ENCODE results near the gene ADSL. TPM values are rescaled to one million over a fixed set of nuclear protein-coding genes. Genes with fewer than 3 reads are reported as not detected.
A peak's percentile ranks its signal among the peaks of the same experiment; 100 is the strongest.

The ADSL gene
- polyA plus RNA-seq, 1 of the 3 experiments (the other 2 are of a cell fraction) = 79.7 TPM

GRCh38 chr22:40361100-40361499, 14.8 kb downstream of the ADSL start:
- Histone ChIP-seq H3F3A (replicated peaks; ENCODE audit: insufficient read depth) (no peaks in the 10 kb centered on the region), H3K36me3 (replicated peaks in 1 of 2; ENCODE audit: control insufficient read depth in 1 of 2, insufficient read depth in 2 of 2, low read length in 1 of 2) (peaks cover 21 to 53% of the 10 kb centered on the region in 2 experiments), H3K79me2 (ENCODE audit: insufficient read depth) (no peaks in the 10 kb centered on the region), H3K9ac (no peak overlapping the region), H2AFZ (ENCODE audit: low read depth) (no peak overlapping the region), H3K27ac (ENCODE audit: low read depth in 2 of 2, low read length in 1 of 2) (no peak overlapping the region), H3K4me1 (ENCODE audit: control insufficient read depth in 1 of 2, insufficient read depth in 2 of 2, low read depth in 1 of 2, low read length in 1 of 2) (no peaks in the 10 kb centered on the region), H3K9me2 (no peaks in the 10 kb centered on the region), H4K20me1 (ENCODE audit: insufficient read depth) (no peaks in the 10 kb centered on the region), H3K9me3 (no peaks in the 10 kb centered on the region), H3K27me3 (ENCODE audit: insufficient read depth) (no peaks in the 10 kb centered on the region), H3K4me2 (no peak overlapping the region), H3K4me3 (ENCODE audit: low read depth in 2 of 2, low read length in 1 of 2) (no peak overlapping the region)
- 100% methylated on average over 3 of the region's 5 CpGs for WGBS (ENCODE audit: low lambda C conversion rate)
- ChIA-PET POLR2A (no interaction called here), CTCF (interaction anchor here (2.4 kb wide), 1 partner anchor 13 kb away, joined by 6 read pairs; no protein-coding TSS in a partner anchor)
- TF ChIP-seq MXI1 (IDR thresholded peaks at IDR 0.05; ENCODE audit: low read depth, low read length) = no peak
- no peak for TF ChIP-seq SIN3A (IDR thresholded peaks at IDR 0.05; ENCODE audit: borderline replicate concordance, low read depth, low read length)
- no peak for TF ChIP-seq RFX5 (IDR thresholded peaks at IDR 0.05; ENCODE audit: low read length)
- TF ChIP-seq FOXJ3 (CRISPR knock-in tag; IDR thresholded peaks at IDR 0.05) = no peak
- no peak for TF ChIP-seq NFIC (IDR thresholded peaks at IDR 0.05; ENCODE audit: borderline replicate concordance)
- TF ChIP-seq REST (IDR thresholded peaks at IDR 0.05; ENCODE audit: low read depth, low read length) = no peak
- no peak for TF ChIP-seq YY1 (IDR thresholded peaks at IDR 0.05; ENCODE audit: low read depth)
- no peak for DNase-seq

- no peaks in the 10 kb centered on the region for H4K20me1 ChIP-seq (ENCODE audit: insufficient read depth)
- H3K79me2 ChIP-seq (ENCODE audit: insufficient read depth) = no peaks in the 10 kb centered on the region
- no peak for DNase-seq
- 79% methylated on average over 3 of the region's 3 CpGs for WGBS (ENCODE audit: low lambda C conversion rate)
- no peaks in the 10 kb centered on the region for H3K4me1 ChIP-seq (ENCODE audit: control insufficient read depth in 1 of 2, insufficient read depth in 2 of 2, low read depth in 1 of 2, low read length in 1 of 2)
- H3K9me3 ChIP-seq = no peaks in the 10 kb centered on the region
- H3F3A ChIP-seq (replicated peaks; ENCODE audit: insufficient read depth) = no peaks in the 10 kb centered on the region
- H3K27ac ChIP-seq (ENCODE audit: low read depth in 2 of 2, low read length in 1 of 2) = peak overlapping the region in 1 of 2 experiments; percentile 71; a peak in 2 of 4 replicates
- H3K9ac ChIP-seq = no peak overlapping the region
- no peak for TF ChIP-seq IRF3 (IDR thresholded peaks at IDR 0.05; ENCODE audit: low read depth, low read length)
- no peak for TF ChIP-seq FOXJ3 (CRISPR knock-in tag; IDR thresholded peaks at IDR 0.05)
- TF ChIP-seq CTCF (IDR thresholded peaks at IDR 0.05) = no peak
- TF ChIP-seq NRF1 (IDR thresholded peaks at IDR 0.05; ENCODE audit: low read depth, low read length) = no peak
- no peak for TF ChIP-seq USF2 (IDR thresholded peaks at IDR 0.05; ENCODE audit: borderline replicate concordance, low read depth, low read length)
- no peak for TF ChIP-seq RAD21 (IDR thresholded peaks at IDR 0.05; ENCODE audit: low read length)
- TF ChIP-seq NFIC (IDR thresholded peaks at IDR 0.05; ENCODE audit: borderline replicate concordance) = no peak
- no peak for TF ChIP-seq FOXM1 (IDR thresholded peaks at IDR 0.05; ENCODE audit: low read depth)
- no peak for TF ChIP-seq RCOR1 (IDR thresholded peaks at IDR 0.05; ENCODE audit: low read length)
- no peak for TF ChIP-seq TCF12 (IDR thresholded peaks at IDR 0.05)
- no peak for TF ChIP-seq CHD2 (IDR thresholded peaks at IDR 0.05; ENCODE audit: low read length, partially characterized antibody)
- TF ChIP-seq REST (IDR thresholded peaks at IDR 0.05; ENCODE audit: low read depth, low read length) = no peak
- no peak for TF ChIP-seq JUND (IDR thresholded peaks at IDR 0.05)
- H3K27me3 ChIP-seq (ENCODE audit: insufficient read depth) = no peaks in the 10 kb centered on the region
- no peak overlapping the region for H3K4me3 ChIP-seq (ENCODE audit: low read depth in 2 of 2, low read length in 1 of 2)
- H3K4me2 ChIP-seq = no peak overlapping the region
- ChIA-PET POLR2A (no interaction called here), CTCF (no interaction called here)
- H3K9me2 ChIP-seq = no peaks in the 10 kb centered on the region
- peaks cover 21 to 66% of the 10 kb centered on the region in 2 experiments for H3K36me3 ChIP-seq (replicated peaks in 1 of 2; ENCODE audit: control insufficient read depth in 1 of 2, insufficient read depth in 2 of 2, low read length in 1 of 2)
- no peak overlapping the region for H2AFZ ChIP-seq (ENCODE audit: low read depth)
These were observed 16.8 kb downstream of the ADSL start for GRCh38 chr22:40363059-40363458.

Data from SK-N-SH (cell line).